Putamen (tissue), 1 donor: Measurements from ENCODE around the gene TAS1R3.

Experiments
- DNase-seq: peaks from one replicate; pipeline ENCODE4 v3.0.0-alpha.2; 2016; ENCODE audit warnings: low spot score

Gene TAS1R3

GRCh38 chr1:1331068-1331965 is at the start of gene TAS1R3:
TAS1R3 (plus strand) TSS chr1:1331280; CDS start chr1:1331346, 66 bp downstream.
- no peak for DNase-seq

GRCh38 chr1:1281533-1282321 is 49.4 kb upstream of the TAS1R3 start:
- no peak for DNase-seq

- no peak for DNase-seq
Measured at GRCh38 chr1:1282998-1283397, 48.1 kb upstream of the TAS1R3 start.

GRCh38 chr1:1283821-1284220 is 47.3 kb upstream of the TAS1R3 start:
- no peak for DNase-seq

GRCh38 chr1:1284221-1285101 is 46.6 kb upstream of the TAS1R3 start:
- DNase-seq, result no peak

GRCh38 chr1:1285102-1285571 is 45.9 kb upstream of the TAS1R3 start:
- no peak for DNase-seq

- DNase-seq, result no peak
Measured at GRCh38 chr1:1285611-1286311, 45.3 kb upstream of the TAS1R3 start.

GRCh38 chr1:1286313-1287261 is 44.5 kb upstream of the TAS1R3 start:
- DNase-seq, result no peak

- DNase-seq, result no peak
Measured at GRCh38 chr1:1287288-1288110, 43.6 kb upstream of the TAS1R3 start.

GRCh38 chr1:1290238-1290731 is 40.8 kb upstream of the TAS1R3 start:
- DNase-seq, result no peak

- no peak for DNase-seq
Measured at GRCh38 chr1:1291023-1291528, 40.0 kb upstream of the TAS1R3 start.

- DNase-seq, result no peak
Measured at GRCh38 chr1:1291548-1292441, 39.3 kb upstream of the TAS1R3 start.

- DNase-seq, result no peak
Measured at GRCh38 chr1:1292442-1292779, 38.7 kb upstream of the TAS1R3 start.

- no peak for DNase-seq
Measured at GRCh38 chr1:1292851-1293250, 38.2 kb upstream of the TAS1R3 start.

- no peak for DNase-seq
Measured at GRCh38 chr1:1293263-1294249, 37.5 kb upstream of the TAS1R3 start.

- no peak for DNase-seq
Measured at GRCh38 chr1:1294250-1294890, 36.7 kb upstream of the TAS1R3 start.
